HepG2 (cell line): ENCODE data around the gene RNFT1. TPM values are rescaled to one million over a fixed set of nuclear protein-coding genes. Genes with fewer than 3 reads are reported as not detected.

Experiments
- ATAC-seq: fragments of 200-7000 bp; cut with Tn5 transposase; 3 replicates; pipeline ENCODE4 v1.9.1; 2020; ENCODE audit warnings: mild to moderate bottlenecking, moderate library complexity
- BruUV-seq: library from RNA; stranded (reverse); fragments of 400-500 nt; replicated peaks from 2 replicates; lab custom pipeline; 2021; lab: Mats Ljungman, UMichigan
- CTCF ChIA-PET: fragments of 300-600 bp; formaldehyde crosslinking; extraction: SDS; loops from one replicate; lab custom pipeline; 2021; ENCODE audit warnings: low total read pairs, inconsistent platforms, low intra/inter-chr PET ratio; lab: Yijun Ruan, JAX
- POLR2A ChIA-PET: fragments of 350-600 bp; sonication (Branson Sonifier 250); formaldehyde crosslinking; loops from one replicate; lab custom pipeline; 2020; ENCODE audit warnings: antibody characterized with exemption, inconsistent platforms; lab: Yijun Ruan, JAX
- DNase-seq: peaks from one replicate; pipeline ENCODE4 v3.0.0-alpha.2; 2015; ENCODE audit warnings: low spot score
- FAIRE-seq: peaks from 3 replicates; lab custom pipeline; 2011; peaks lifted over from hg19 to GRCh38; lab: Jason Lieb, UNC
- H2AFZ ChIP-seq: one replicate; pipeline ENCODE4 v1.6.1; 2011; ENCODE audit warnings: low read length, inconsistent platforms
- H3K27ac ChIP-seq: fragments of 300-600 bp; 3 replicates; pipeline ENCODE4 v1.8.0; 2011; ENCODE audit warnings: mixed run types, mild to moderate bottlenecking, mixed read lengths, low read length, inconsistent platforms; ENCODE audit not compliant: insufficient read depth; ENCODE audit errors: extremely low read length
- H3K27me3 ChIP-seq, 2 experiments: fragments of 200-600 bp in 1 of 2; 2 replicates in 1 of 2; 3 replicates in 1 of 2; pipeline versions ENCODE4 v1.6.0 to v1.8.0; 2011; ENCODE audit warnings: low read length in 2 of 2, mild to moderate bottlenecking in 2 of 2, moderate library complexity in 2 of 2, inconsistent platforms in 1 of 2; ENCODE audit not compliant: insufficient read depth in 2 of 2, control insufficient read depth in 1 of 2
- H3K36me3 ChIP-seq, 2 experiments: fragments of 200-600 bp in 1 of 2; replicated peaks in 1 of 2; 2 replicates in 1 of 2; 3 replicates in 1 of 2; pipeline versions ENCODE4 v1.5.1 to v1.8.0; 2011; ENCODE audit warnings: low read length in 2 of 2, inconsistent platforms in 1 of 2; ENCODE audit not compliant: insufficient read depth in 2 of 2, control insufficient read depth in 1 of 2
- H3K4me1 ChIP-seq: 2 replicates; pipeline ENCODE4 v1.5.1; 2012; ENCODE audit warnings: low read length, inconsistent platforms; ENCODE audit not compliant: insufficient read depth
- H3K4me2 ChIP-seq: 2 replicates; pipeline ENCODE4 v1.6.0; 2011; ENCODE audit warnings: low read depth, low read length, inconsistent platforms
- H3K4me3 ChIP-seq, 3 experiments: fragments of 200-600 bp in 1 of 3; sonication (generic), shearing (Covaris generic) in 1 of 3; replicated peaks in 1 of 3; 2 replicates each; pipeline ENCODE4 v1.5.1; 2011 to 2016; ENCODE audit warnings: low read length in 3 of 3, inconsistent platforms in 2 of 3, low read depth in 2 of 3, mild to moderate bottlenecking in 2 of 3, control low read depth in 1 of 3, mixed read lengths in 1 of 3; ENCODE audit not compliant: insufficient read depth in 1 of 3
- H3K79me2 ChIP-seq: one replicate; pipeline ENCODE4 v1.6.1; 2011; ENCODE audit warnings: low read length, inconsistent platforms; ENCODE audit not compliant: insufficient read depth
- H3K9ac ChIP-seq: 2 replicates; pipeline ENCODE4 v1.6.0; 2011; ENCODE audit warnings: mild to moderate bottlenecking, low read depth, low read length, inconsistent platforms; ENCODE audit not compliant: insufficient read depth
- H3K9me3 ChIP-seq: 2 replicates; pipeline ENCODE4 v1.5.1; 2012; ENCODE audit warnings: mild to moderate bottlenecking, low read length
- H4K20me1 ChIP-seq: 2 replicates; pipeline ENCODE4 v1.6.0; 2011; ENCODE audit warnings: inconsistent platforms, mild to moderate bottlenecking, low read length, moderate library complexity; ENCODE audit not compliant: insufficient read depth
- FLYWCH1 ChIP-seq: sonication (generic); formaldehyde crosslinking; IDR thresholded peaks from 2 replicates; pipeline ENCODE4 v1.8.1; 2023; ENCODE audit warnings: mild to moderate bottlenecking, missing genetic modification reagents
- JUNB ChIP-seq: sonication (generic); formaldehyde crosslinking; IDR thresholded peaks from 2 replicates; pipeline ENCODE4 v1.8.0; 2022; ENCODE audit warnings: missing genetic modification reagents, mild to moderate bottlenecking, borderline replicate concordance
- KLF16 ChIP-seq, 2 experiments: sonication (generic) in 1 of 2; formaldehyde crosslinking in 1 of 2; IDR thresholded peaks; 2 replicates each; pipeline versions ENCODE4 v1.6.1 to v1.8.0; 2016 to 2023; ENCODE audit warnings: missing genetic modification reagents in 2 of 2, missing compliant biosample characterization in 1 of 2
- PCBP1 ChIP-seq: fragments of 200-400 bp; formaldehyde crosslinking; IDR thresholded peaks from 2 replicates; pipeline ENCODE4 v1.6.1; 2017; ENCODE audit warnings: mild to moderate bottlenecking, low read depth, low read length, borderline replicate concordance
- PHF20 ChIP-seq: sonication (generic); formaldehyde crosslinking; IDR thresholded peaks from 2 replicates; pipeline ENCODE4 v1.5.0; 2020; ENCODE audit warnings: mild to moderate bottlenecking, missing genetic modification reagents
- SAP130 ChIP-seq: IDR thresholded peaks from 2 replicates; pipeline ENCODE4 v1.6.1; 2016; ENCODE audit warnings: low read depth
- ZBTB3 ChIP-seq: sonication (generic); formaldehyde crosslinking; IDR thresholded peaks from 2 replicates; pipeline ENCODE4 v1.4.0; 2020; ENCODE audit warnings: low read depth, mild to moderate bottlenecking, moderate library complexity, missing genetic modification reagents, borderline replicate concordance
- ZFP41 ChIP-seq: sonication (generic); formaldehyde crosslinking; IDR thresholded peaks from 2 replicates; pipeline ENCODE4 v1.4.0; 2020; ENCODE audit warnings: mild to moderate bottlenecking, missing genetic modification reagents, borderline replicate concordance
- ZNF235 ChIP-seq: sonication (generic); formaldehyde crosslinking; IDR thresholded peaks from 2 replicates; pipeline ENCODE4 v1.8.1; 2023; ENCODE audit warnings: mild to moderate bottlenecking, missing genetic modification reagents, borderline replicate concordance
- ZNF383 ChIP-seq: sonication (generic); formaldehyde crosslinking; IDR thresholded peaks from 2 replicates; pipeline ENCODE4 v1.4.0; 2020; ENCODE audit warnings: missing genetic modification reagents, mild to moderate bottlenecking, borderline replicate concordance
- WGBS: methylation state at CpG from one replicate; pipeline ENCODE4 v1.1.6; 2017; ENCODE audit warnings: low lambda C conversion rate; 5-methylcytosine and 5-hydroxymethylcytosine counted together
- in situ Hi-C: cut with HindIII; loops from 2 replicates; pipeline ENCODE4 v1.10.0; 2017; ENCODE audit warnings: low pct_unique_long_range_greater_than_20kb; ENCODE audit not compliant: extremely low pct_ligation_motif_present
- intact Hi-C: fragments of 100-400 bp; cut with micrococcal nuclease; formaldehyde crosslinking; loops from one replicate; pipeline ENCODE4 v1.10.0; 2022; ENCODE audit not compliant: unreplicated experiment
- polyA plus RNA-seq, 8 experiments: library from polyadenylated mRNA; depleted of rRNA in 3 of 8; stranded (reverse) in 7 of 8; unstranded in 1 of 8; fragments of >200 nt; fragmentation: Illumina TruSeq in 4 of 8; extraction: Trizol in 4 of 8; gene quantifications; 2 replicates each; pipeline versions ENCODE4 v1.2.1 to v1.2.3, GENCODE V29; 2011 to 2016; ENCODE audit warnings: low read depth in 4 of 8, missing spikeins in 1 of 8, mixed read lengths in 1 of 8; ENCODE audit not compliant: insufficient read depth in 1 of 8
- total RNA-seq, 5 experiments: library from RNA; depleted of rRNA; stranded (reverse); fragments of >200 nt; fragmentation: Illumina TruSeq; extraction: Trizol; gene quantifications; 2 replicates each; pipeline ENCODE4 v1.2.3, GENCODE V29; 2016; ENCODE audit warnings: low read depth in 1 of 5
- TF ChIP-seq, protein P1 (sequence below): IDR thresholded peaks from 2 replicates; pipeline ENCODE4 v1.6.1; 2018; ENCODE audit warnings: missing genetic modification reagents
- TF ChIP-seq, protein P2 (sequence below): sonication (generic); formaldehyde crosslinking; IDR thresholded peaks from 2 replicates; pipeline ENCODE4 v1.4.0; 2020; ENCODE audit warnings: missing genetic modification reagents
- TF ChIP-seq, protein P3 (sequence below): sonication (generic); formaldehyde crosslinking; IDR thresholded peaks from 2 replicates; pipeline ENCODE4 v1.4.0; 2020; ENCODE audit warnings: mild to moderate bottlenecking, missing genetic modification reagents

RNFT1 gene
- total and polyA plus RNA-seq, 2 of the 13 experiments (the other 11 are each of a cell fraction or from before 2014, with no cell fraction given): 19.1 to 22.1 TPM

DNA sequence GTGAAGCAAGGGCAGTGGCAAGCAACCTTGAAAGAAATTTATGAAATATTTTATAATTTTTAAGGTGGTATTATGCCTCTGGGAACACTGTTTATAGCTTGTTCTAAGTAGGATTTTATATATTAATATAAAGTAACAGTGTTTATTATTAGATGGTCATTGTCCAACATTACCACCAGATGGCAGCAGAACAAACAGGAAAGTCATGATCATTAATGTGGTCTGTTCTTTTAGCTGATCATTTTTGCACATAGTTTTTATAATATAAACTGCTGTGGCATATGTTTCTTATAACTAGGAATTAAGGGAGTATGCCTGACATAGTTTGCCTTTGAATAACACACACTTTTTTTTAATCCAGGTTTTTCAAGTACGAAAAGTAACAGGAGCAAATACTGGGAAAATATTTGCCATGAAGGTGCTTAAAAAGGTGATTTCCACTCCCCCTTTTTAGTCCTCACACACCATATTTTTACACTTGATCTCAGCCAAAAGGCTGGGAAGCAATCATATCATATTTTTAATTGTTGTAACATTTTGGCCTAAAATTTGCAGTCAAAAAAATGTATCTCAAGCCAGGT is 50.2 kb downstream of the RNFT1 start:
- POLR2A ChIA-PET: no interaction called here
- peak; percentile 47; the same call in 2 of the 3 replicates for ATAC-seq
- no TSS peak for BruUV-seq
- WGBS: 94% methylated on average over 1 of the region's 1 CpG
- Histone ChIP-seq H3K79me2 (no peaks in the 10 kb centered on the region), H3K27me3 (no peaks in the 10 kb centered on the region; a peak in 1 of 5 replicates), H3K4me1 (no peaks in the 10 kb centered on the region), H2AFZ (no peak overlapping the region), H3K4me3 (no peak overlapping the region), H3K36me3 (peaks cover 20 to 76% of the 10 kb centered on the region in 2 experiments), H3K9me3 (no peaks in the 10 kb centered on the region), H3K4me2 (no peak overlapping the region), H3K27ac (no peak overlapping the region), H4K20me1 (peaks cover 4% of the 10 kb centered on the region; the same call in 1 of the 2 replicates), H3K9ac (no peak overlapping the region)
- peak; percentile 67 for FAIRE-seq
- peak; percentile 51 for DNase-seq
- CTCF ChIA-PET: interaction anchor here (2.8 kb wide), 1 partner anchor 122 kb away, joined by 14 read pairs; no protein-coding TSS in a partner anchor
- intact Hi-C loops: loop anchor here (5.0 kb wide), 1 partner anchor 123 kb away; no protein-coding TSS in a partner anchor
- in situ Hi-C loops: loop anchor here (10.0 kb wide), 1 partner anchor 120 kb away; no protein-coding TSS in a partner anchor
- TF ChIP-seq PCBP1: no peak
- no peak for TF ChIP-seq PHF20 (CRISPR knock-in tag)
- TF ChIP-seq JUNB (CRISPR knock-in tag): no peak
- no peak for TF ChIP-seq ZFP41 (CRISPR knock-in tag)
- no peak for TF ChIP-seq ZBTB3
- TF ChIP-seq, protein P1, sequence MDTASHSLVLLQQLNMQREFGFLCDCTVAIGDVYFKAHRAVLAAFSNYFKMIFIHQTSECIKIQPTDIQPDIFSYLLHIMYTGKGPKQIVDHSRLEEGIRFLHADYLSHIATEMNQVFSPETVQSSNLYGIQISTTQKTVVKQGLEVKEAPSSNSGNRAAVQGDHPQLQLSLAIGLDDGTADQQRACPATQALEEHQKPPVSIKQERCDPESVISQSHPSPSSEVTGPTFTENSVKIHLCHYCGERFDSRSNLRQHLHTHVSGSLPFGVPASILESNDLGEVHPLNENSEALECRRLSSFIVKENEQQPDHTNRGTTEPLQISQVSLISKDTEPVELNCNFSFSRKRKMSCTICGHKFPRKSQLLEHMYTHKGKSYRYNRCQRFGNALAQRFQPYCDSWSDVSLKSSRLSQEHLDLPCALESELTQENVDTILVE (CRISPR knock-in tag): no peak
- no peak for TF ChIP-seq ZNF383 (CRISPR knock-in tag)
- TF ChIP-seq FLYWCH1: no peak
- no peak for TF ChIP-seq ZNF235 (CRISPR knock-in tag)
- no peak for TF ChIP-seq KLF16 (CRISPR knock-in tag; IDR thresholded peaks at IDR 0.05)
- 0 out of 2 replicates have a peak, but pooled peaks have one; percentile 10 for TF ChIP-seq SAP130 (CRISPR knock-in tag)
- TF ChIP-seq, protein P2, sequence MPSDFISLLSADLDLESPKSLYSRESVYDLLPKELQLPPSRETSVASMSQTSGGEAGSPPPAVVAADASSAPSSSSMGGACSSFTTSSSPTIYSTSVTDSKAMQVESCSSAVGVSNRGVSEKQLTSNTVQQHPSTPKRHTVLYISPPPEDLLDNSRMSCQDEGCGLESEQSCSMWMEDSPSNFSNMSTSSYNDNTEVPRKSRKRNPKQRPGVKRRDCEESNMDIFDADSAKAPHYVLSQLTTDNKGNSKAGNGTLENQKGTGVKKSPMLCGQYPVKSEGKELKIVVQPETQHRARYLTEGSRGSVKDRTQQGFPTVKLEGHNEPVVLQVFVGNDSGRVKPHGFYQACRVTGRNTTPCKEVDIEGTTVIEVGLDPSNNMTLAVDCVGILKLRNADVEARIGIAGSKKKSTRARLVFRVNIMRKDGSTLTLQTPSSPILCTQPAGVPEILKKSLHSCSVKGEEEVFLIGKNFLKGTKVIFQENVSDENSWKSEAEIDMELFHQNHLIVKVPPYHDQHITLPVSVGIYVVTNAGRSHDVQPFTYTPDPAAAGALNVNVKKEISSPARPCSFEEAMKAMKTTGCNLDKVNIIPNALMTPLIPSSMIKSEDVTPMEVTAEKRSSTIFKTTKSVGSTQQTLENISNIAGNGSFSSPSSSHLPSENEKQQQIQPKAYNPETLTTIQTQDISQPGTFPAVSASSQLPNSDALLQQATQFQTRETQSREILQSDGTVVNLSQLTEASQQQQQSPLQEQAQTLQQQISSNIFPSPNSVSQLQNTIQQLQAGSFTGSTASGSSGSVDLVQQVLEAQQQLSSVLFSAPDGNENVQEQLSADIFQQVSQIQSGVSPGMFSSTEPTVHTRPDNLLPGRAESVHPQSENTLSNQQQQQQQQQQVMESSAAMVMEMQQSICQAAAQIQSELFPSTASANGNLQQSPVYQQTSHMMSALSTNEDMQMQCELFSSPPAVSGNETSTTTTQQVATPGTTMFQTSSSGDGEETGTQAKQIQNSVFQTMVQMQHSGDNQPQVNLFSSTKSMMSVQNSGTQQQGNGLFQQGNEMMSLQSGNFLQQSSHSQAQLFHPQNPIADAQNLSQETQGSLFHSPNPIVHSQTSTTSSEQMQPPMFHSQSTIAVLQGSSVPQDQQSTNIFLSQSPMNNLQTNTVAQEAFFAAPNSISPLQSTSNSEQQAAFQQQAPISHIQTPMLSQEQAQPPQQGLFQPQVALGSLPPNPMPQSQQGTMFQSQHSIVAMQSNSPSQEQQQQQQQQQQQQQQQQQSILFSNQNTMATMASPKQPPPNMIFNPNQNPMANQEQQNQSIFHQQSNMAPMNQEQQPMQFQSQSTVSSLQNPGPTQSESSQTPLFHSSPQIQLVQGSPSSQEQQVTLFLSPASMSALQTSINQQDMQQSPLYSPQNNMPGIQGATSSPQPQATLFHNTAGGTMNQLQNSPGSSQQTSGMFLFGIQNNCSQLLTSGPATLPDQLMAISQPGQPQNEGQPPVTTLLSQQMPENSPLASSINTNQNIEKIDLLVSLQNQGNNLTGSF (CRISPR knock-in tag): no peak
- TF ChIP-seq, protein P3, sequence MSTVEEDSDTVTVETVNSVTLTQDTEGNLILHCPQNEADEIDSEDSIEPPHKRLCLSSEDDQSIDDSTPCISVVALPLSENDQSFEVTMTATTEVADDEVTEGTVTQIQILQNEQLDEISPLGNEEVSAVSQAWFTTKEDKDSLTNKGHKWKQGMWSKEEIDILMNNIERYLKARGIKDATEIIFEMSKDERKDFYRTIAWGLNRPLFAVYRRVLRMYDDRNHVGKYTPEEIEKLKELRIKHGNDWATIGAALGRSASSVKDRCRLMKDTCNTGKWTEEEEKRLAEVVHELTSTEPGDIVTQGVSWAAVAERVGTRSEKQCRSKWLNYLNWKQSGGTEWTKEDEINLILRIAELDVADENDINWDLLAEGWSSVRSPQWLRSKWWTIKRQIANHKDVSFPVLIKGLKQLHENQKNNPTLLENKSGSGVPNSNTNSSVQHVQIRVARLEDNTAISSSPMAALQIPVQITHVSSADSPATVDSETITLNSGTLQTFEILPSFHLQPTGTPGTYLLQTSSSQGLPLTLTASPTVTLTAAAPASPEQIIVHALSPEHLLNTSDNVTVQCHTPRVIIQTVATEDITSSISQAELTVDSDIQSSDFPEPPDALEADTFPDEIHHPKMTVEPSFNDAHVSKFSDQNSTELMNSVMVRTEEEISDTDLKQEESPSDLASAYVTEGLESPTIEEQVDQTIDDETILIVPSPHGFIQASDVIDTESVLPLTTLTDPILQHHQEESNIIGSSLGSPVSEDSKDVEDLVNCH: no peak
